Neural cell (in vitro differentiated cells): Measurements from ENCODE around the gene POLA2. TPM values are rescaled to one million over a fixed set of nuclear protein-coding genes. Genes with fewer than 3 reads are reported as not detected.

Experiments used
- H2AFZ ChIP-seq: fragments of 200-600, 300-800 bp; sonication (generic), shearing (Covaris generic); 2 replicates; pipeline ENCODE4 v1.6.0; 2014; ENCODE audit warnings: low read depth, mild to moderate bottlenecking, antibody characterized with exemption, low read length, moderate library complexity
- H3F3A ChIP-seq: fragments of 200-600 bp; shearing (Covaris generic); 2 replicates; pipeline ENCODE4 v1.6.1; 2016; ENCODE audit warnings: mild to moderate bottlenecking, moderate library complexity, mixed read lengths, antibody characterized with exemption, low read length; ENCODE audit not compliant: insufficient read depth, poor library complexity, severe bottlenecking
- H3K27ac ChIP-seq: fragments of 200-600, 300-800 bp; sonication (generic), shearing (Covaris generic); 2 replicates; pipeline ENCODE4 v1.5.1; 2014; ENCODE audit warnings: mild to moderate bottlenecking, low read length, moderate library complexity
- H3K27me3 ChIP-seq: fragments of 300-800, 200-600 bp; sonication (generic), shearing (Covaris generic); 2 replicates; pipeline ENCODE4 v1.6.0; 2014; ENCODE audit warnings: mild to moderate bottlenecking, low read depth, low read length, moderate library complexity; ENCODE audit not compliant: insufficient read depth
- H3K36me3 ChIP-seq: fragments of 300-800, 200-600 bp; sonication (generic), shearing (Covaris generic); 2 replicates; pipeline ENCODE4 v1.5.1; 2014; ENCODE audit warnings: mild to moderate bottlenecking, antibody characterized with exemption, low read length, moderate library complexity; ENCODE audit not compliant: insufficient read depth
- H3K4me2 ChIP-seq: fragments of 300-800, 200-600 bp; sonication (generic), shearing (Covaris generic); 2 replicates; pipeline ENCODE4 v1.6.0; 2014; ENCODE audit warnings: mild to moderate bottlenecking, low read length
- H3K4me3 ChIP-seq: fragments of 300-800, 200-600 bp; sonication (generic), shearing (Covaris generic); 2 replicates; pipeline ENCODE4 v1.5.1; 2014; ENCODE audit warnings: mild to moderate bottlenecking, low read length, moderate library complexity
- H3K79me2 ChIP-seq: fragments of 200-600 bp; shearing (Covaris generic); replicated peaks from 2 replicates; pipeline ENCODE4 v1.6.0; 2014; ENCODE audit warnings: mild to moderate bottlenecking, low read length, moderate library complexity; ENCODE audit not compliant: insufficient read depth
- H3K9ac ChIP-seq: fragments of 300-800, 200-600 bp; sonication (generic), shearing (Covaris generic); 2 replicates; pipeline ENCODE4 v1.6.1; 2016; ENCODE audit warnings: mild to moderate bottlenecking, low read length, mixed read lengths
- H3K9me2 ChIP-seq: fragments of 200-600 bp; shearing (Covaris generic); 2 replicates; pipeline ENCODE4 v1.6.1; 2016; ENCODE audit warnings: mild to moderate bottlenecking, low read length, mixed read lengths; ENCODE audit not compliant: insufficient read depth
- H3K9me3 ChIP-seq: fragments of 200-600, 300-800 bp; sonication (generic), shearing (Covaris generic); 2 replicates; pipeline ENCODE4 v1.6.1; 2016; ENCODE audit warnings: mild to moderate bottlenecking, mixed run types, low read length, moderate library complexity, mixed read lengths
- H4K20me1 ChIP-seq: fragments of 200-600 bp; shearing (Covaris generic); 2 replicates; pipeline ENCODE4 v1.6.1; 2016; ENCODE audit warnings: mild to moderate bottlenecking, mixed run types; ENCODE audit not compliant: insufficient read depth
- CTCF ChIP-seq: fragments of 450-650 bp; IDR thresholded peaks from 2 replicates; pipeline ENCODE4 v1.5.1; 2014; ENCODE audit warnings: antibody characterized with exemption, mild to moderate bottlenecking, moderate library complexity; ENCODE audit not compliant: poor library complexity, severe bottlenecking
- EP300 ChIP-seq: fragments of 450-650 bp; conservative IDR thresholded peaks from 2 replicates; pipeline ENCODE4 v1.6.1; 2014; ENCODE audit warnings: antibody characterized with exemption, mild to moderate bottlenecking, moderate library complexity; ENCODE audit not compliant: poor library complexity, severe bottlenecking
- EZH2 ChIP-seq: fragments of 200-600, 300-800 bp; shearing (Covaris generic), sonication (generic); IDR thresholded peaks from 2 replicates; pipeline ENCODE4 v1.6.1; 2014; ENCODE audit warnings: antibody characterized with exemption, low read length, borderline replicate concordance, mild to moderate bottlenecking; ENCODE audit not compliant: insufficient read depth, poor library complexity, severe bottlenecking
- MXI1 ChIP-seq: fragments of 450-650 bp; conservative IDR thresholded peaks from 2 replicates; pipeline ENCODE4 v1.6.1; 2014; ENCODE audit warnings: antibody characterized with exemption, mild to moderate bottlenecking; ENCODE audit not compliant: poor library complexity, severe bottlenecking
- POLR2AphosphoS5 ChIP-seq: IDR thresholded peaks from 2 replicates; pipeline ENCODE4 v1.6.1; 2012
- RAD21 ChIP-seq: fragments of 450-650 bp; conservative IDR thresholded peaks from 2 replicates; pipeline ENCODE4 v1.6.1; 2014; ENCODE audit warnings: antibody characterized with exemption, mild to moderate bottlenecking, moderate library complexity
- REST ChIP-seq: IDR thresholded peaks from 2 replicates; pipeline ENCODE4 v1.6.1; 2012; ENCODE audit warnings: borderline replicate concordance
- SMC3 ChIP-seq: fragments of 450-650 bp; conservative IDR thresholded peaks from 2 replicates; pipeline ENCODE4 v1.6.1; 2014; ENCODE audit warnings: antibody characterized with exemption, mild to moderate bottlenecking, moderate library complexity; ENCODE audit not compliant: poor library complexity
- TAF1 ChIP-seq: IDR thresholded peaks from 2 replicates; pipeline ENCODE4 v1.6.1; 2012; ENCODE audit warnings: low read depth
- polyA plus RNA-seq: library from polyadenylated mRNA; depleted of rRNA; stranded (reverse); fragments of >200 nt; gene quantifications from 2 replicates; pipeline ENCODE4 v1.2.3, GENCODE V29; 2014

The POLA2 gene
- polyA plus RNA-seq, 1 donor from 2014 or later, result 4.3 TPM

GRCh38 chr11:65219930-65220213 lies 41.9 kb upstream of the POLA2 start:
- Histone ChIP-seq H3K4me2 (no peak overlapping the region), H3K9me2 (no peaks in the 10 kb centered on the region)
- TF ChIP-seq RAD21 (no peak), EZH2 (no peak), POLR2AphosphoS5 (no peak), TAF1 (no peak), EP300 (no peak), MXI1 (no peak), REST (no peak), SMC3 (no peak), CTCF (no peak)

GRCh38 chr11:65221026-65221425 lies 40.7 kb upstream of the POLA2 start:
- Histone ChIP-seq H3K9ac (no peak overlapping the region), H3K27ac (no peak overlapping the region), H4K20me1 (no peaks in the 10 kb centered on the region), H3K36me3 (no peaks in the 10 kb centered on the region), H2AFZ (no peak overlapping the region), H3K9me3 (no peaks in the 10 kb centered on the region), H3K27me3 (peaks cover 4% of the 10 kb centered on the region), H3F3A (no peaks in the 10 kb centered on the region), H3K4me3 (no peak overlapping the region), H3K9me2 (no peaks in the 10 kb centered on the region), H3K79me2 (no peaks in the 10 kb centered on the region), H3K4me2 (no peak overlapping the region)
- TF ChIP-seq POLR2AphosphoS5 (no peak), EP300 (no peak)

More at GRCh38 chr11:65219930-65220213, 41.9 kb upstream of the POLA2 start:
- Histone ChIP-seq H3K27ac (no peak overlapping the region), H4K20me1 (no peaks in the 10 kb centered on the region), H3K36me3 (no peaks in the 10 kb centered on the region), H3K9me3 (no peaks in the 10 kb centered on the region), H3K9ac (no peak overlapping the region), H3K27me3 (no peaks in the 10 kb centered on the region), H3F3A (no peaks in the 10 kb centered on the region), H3K79me2 (no peaks in the 10 kb centered on the region), H2AFZ (no peak overlapping the region), H3K4me3 (no peak overlapping the region)

GRCh38 chr11:65223011-65223410 lies 38.8 kb upstream of the POLA2 start:
- Histone ChIP-seq H3K4me2 (no peak overlapping the region), H3K27ac (no peak overlapping the region), H2AFZ (no peak overlapping the region), H3K9me2 (no peaks in the 10 kb centered on the region), H3K27me3 (peaks cover 4% of the 10 kb centered on the region), H3K9ac (no peak overlapping the region), H3K36me3 (no peaks in the 10 kb centered on the region), H4K20me1 (no peaks in the 10 kb centered on the region), H3K4me3 (no peak overlapping the region), H3K9me3 (no peaks in the 10 kb centered on the region), H3K79me2 (no peaks in the 10 kb centered on the region), H3F3A (no peaks in the 10 kb centered on the region)
- TF ChIP-seq MXI1, result no peak
- no peak for TF ChIP-seq CTCF
- no peak for TF ChIP-seq POLR2AphosphoS5
- TF ChIP-seq RAD21, result no peak
- TF ChIP-seq TAF1, result no peak
- no peak for TF ChIP-seq EP300
- TF ChIP-seq REST, result no peak
